ENCODE results near the gene KRAS.

Gene KRAS

GRCh38 chr12:25243680-25243990 lies 7.1 kb downstream of the KRAS start:
- peaks cover 63% of the 10 kb centered on the region for H3K4me1 Mint-ChIP-seq
- H3K27ac Mint-ChIP-seq, result no peak overlapping the region
- H3K27me3 Mint-ChIP-seq, result no peaks in the 10 kb centered on the region
- no peaks in the 10 kb centered on the region for H3K9me3 Mint-ChIP-seq
- DNase-seq (no peak), ATAC-seq (no peak)
- H3K4me3 Mint-ChIP-seq, result no peak overlapping the region

- Mint-ChIP-seq H3K4me3 (no peak overlapping the region), H3K27ac (no peak overlapping the region), H3K9me3 (no peaks in the 10 kb centered on the region), H3K27me3 (no peaks in the 10 kb centered on the region), H3K4me1 (peaks cover 58% of the 10 kb centered on the region)
- ATAC-seq (no peak), DNase-seq (no peak)
These were observed 7.6 kb downstream of the KRAS start for GRCh38 chr12:25242981-25243679.

GRCh38 chr12:25241167-25242020 lies 9.3 kb downstream of the KRAS start:
- DNase-seq (peak; percentile 36 to 47), ATAC-seq (peak; percentile 98)
- Mint-ChIP-seq H3K4me3 (no peak overlapping the region), H3K9me3 (no peaks in the 10 kb centered on the region), H3K27ac (no peak overlapping the region), H3K27me3 (no peaks in the 10 kb centered on the region), H3K4me1 (peaks cover 57% of the 10 kb centered on the region)

- Mint-ChIP-seq H3K4me3 (no peak overlapping the region), H3K27me3 (no peaks in the 10 kb centered on the region), H3K27ac (peak overlapping the region; percentile 48 to 58), H3K4me1 (peaks cover 29% of the 10 kb centered on the region), H3K9me3 (no peaks in the 10 kb centered on the region)
- ATAC-seq, result no peak
- DNase-seq, result no peak
These were observed 14.1 kb downstream of the KRAS start for GRCh38 chr12:25236626-25237025.

GRCh38 chr12:25236190-25236589 lies 14.5 kb downstream of the KRAS start:
- H3K4me3 Mint-ChIP-seq, result no peak overlapping the region
- no peak for DNase-seq
- H3K4me1 Mint-ChIP-seq, result peaks cover 25% of the 10 kb centered on the region
- H3K9me3 Mint-ChIP-seq, result no peaks in the 10 kb centered on the region
- no peaks in the 10 kb centered on the region for H3K27me3 Mint-ChIP-seq
- ATAC-seq, result no peak
- peak overlapping the region; percentile 48 to 58 for H3K27ac Mint-ChIP-seq

GRCh38 chr12:25213338-25213737 lies 37.4 kb downstream of the KRAS start:
- no peaks in the 10 kb centered on the region for H3K4me1 Mint-ChIP-seq
- DNase-seq, result no peak
- no peak for ATAC-seq
- no peak overlapping the region for H3K4me3 Mint-ChIP-seq
- H3K9me3 Mint-ChIP-seq, result no peaks in the 10 kb centered on the region
- H3K27ac Mint-ChIP-seq, result no peak overlapping the region
- H3K27me3 Mint-ChIP-seq, result no peaks in the 10 kb centered on the region

GRCh38 chr12:25208554-25208953 lies 42.2 kb downstream of the KRAS start:
- no peak for DNase-seq
- ATAC-seq, result no peak
- Mint-ChIP-seq H3K4me1 (no peaks in the 10 kb centered on the region), H3K27ac (no peak overlapping the region), H3K27me3 (no peaks in the 10 kb centered on the region), H3K4me3 (no peak overlapping the region), H3K9me3 (no peaks in the 10 kb centered on the region)

GRCh38 chr12:25207846-25208245 lies 42.9 kb downstream of the KRAS start:
- Mint-ChIP-seq H3K27ac (no peak overlapping the region), H3K4me3 (no peak overlapping the region), H3K9me3 (no peaks in the 10 kb centered on the region), H3K4me1 (no peaks in the 10 kb centered on the region), H3K27me3 (no peaks in the 10 kb centered on the region)
- no peak for ATAC-seq
- DNase-seq, result no peak

GRCh38 chr12:25207411-25207810 lies 43.3 kb downstream of the KRAS start:
- Mint-ChIP-seq H3K27me3 (no peaks in the 10 kb centered on the region), H3K27ac (no peak overlapping the region), H3K4me1 (no peaks in the 10 kb centered on the region), H3K9me3 (no peaks in the 10 kb centered on the region), H3K4me3 (no peak overlapping the region)
- ATAC-seq (no peak), DNase-seq (no peak)

- no peaks in the 10 kb centered on the region for H3K27me3 Mint-ChIP-seq
- no peak for DNase-seq
- no peaks in the 10 kb centered on the region for H3K9me3 Mint-ChIP-seq
- no peak overlapping the region for H3K27ac Mint-ChIP-seq
- peaks cover 8% of the 10 kb centered on the region for H3K4me1 Mint-ChIP-seq
- ATAC-seq, result no peak
- no peak overlapping the region for H3K4me3 Mint-ChIP-seq
These were observed 48.6 kb downstream of the KRAS start for GRCh38 chr12:25202137-25202536.

- no peaks in the 10 kb centered on the region for H3K9me3 Mint-ChIP-seq
- ATAC-seq (no peak), DNase-seq (no peak)
- H3K4me3 Mint-ChIP-seq, result no peak overlapping the region
- no peak overlapping the region for H3K27ac Mint-ChIP-seq
- H3K4me1 Mint-ChIP-seq, result peaks cover 8% of the 10 kb centered on the region
- no peaks in the 10 kb centered on the region for H3K27me3 Mint-ChIP-seq
These were observed 50.0 kb downstream of the KRAS start for GRCh38 chr12:25200703-25201102.

- DNase-seq, result no peak
- Mint-ChIP-seq H3K4me1 (peaks cover 21% of the 10 kb centered on the region), H3K9me3 (no peaks in the 10 kb centered on the region), H3K27ac (no peak overlapping the region), H3K27me3 (no peaks in the 10 kb centered on the region), H3K4me3 (no peak overlapping the region)
- no peak for ATAC-seq
These were observed 53.1 kb downstream of the KRAS start for GRCh38 chr12:25197608-25198007.

- Mint-ChIP-seq H3K4me1 (peaks cover 21% of the 10 kb centered on the region), H3K27me3 (no peaks in the 10 kb centered on the region), H3K9me3 (no peaks in the 10 kb centered on the region), H3K27ac (peak within 1 kb of the TSS; percentile 99), H3K4me3 (peak within 1 kb of the TSS; percentile 96 to 99)
- DNase-seq (peak; percentile 89 to 94), ATAC-seq (peak; percentile 97)
These were observed 55.4 kb downstream of the KRAS start, which contains the start of the genes DNAI7 and ETFRF1 for GRCh38 chr12:25195056-25195971. Gene DNAI7 (minus strand): TSS chr12:25195160. CDS start chr12:25195078, 82 bp downstream. Gene ETFRF1 (plus strand): TSS chr12:25195237. CDS start chr12:25203957, 8,720 bp downstream.

- Mint-ChIP-seq H3K9me3 (no peaks in the 10 kb centered on the region), H3K27ac (peak overlapping the region; percentile 99), H3K4me3 (peak overlapping the region; percentile 96 to 99), H3K27me3 (no peaks in the 10 kb centered on the region), H3K4me1 (peaks cover 14% of the 10 kb centered on the region)
- ATAC-seq, result no peak
- DNase-seq, result no peak
These were observed 56.0 kb downstream of the KRAS start for GRCh38 chr12:25194722-25195055.

- H3K27me3 Mint-ChIP-seq, result no peaks in the 10 kb centered on the region
- H3K9me3 Mint-ChIP-seq, result no peaks in the 10 kb centered on the region
- no peak for ATAC-seq
- peak overlapping the region in 1 of 2 donors; percentile 99 for H3K27ac Mint-ChIP-seq
- no peak for DNase-seq
- peak overlapping the region; percentile 96 to 99 for H3K4me3 Mint-ChIP-seq
- H3K4me1 Mint-ChIP-seq, result peaks cover 13% of the 10 kb centered on the region
These were observed 56.5 kb downstream of the KRAS start for GRCh38 chr12:25194214-25194613.
